ENCODE data around the gene MMEL1.

Gene MMEL1

GRCh38 chr1:2605509-2606395 is 27.1 kb downstream of the MMEL1 start:
- in situ Hi-C loops (cut with MboI; ENCODE audit: low sequenced_read_pairs), result no loop called here

GRCh38 chr1:2604844-2605508 is 27.8 kb downstream of the MMEL1 start:
- in situ Hi-C loops (cut with MboI; ENCODE audit: low sequenced_read_pairs), result no loop called here

GRCh38 chr1:2604156-2604843 is 28.5 kb downstream of the MMEL1 start:
- in situ Hi-C loops (cut with MboI; ENCODE audit: low sequenced_read_pairs), result no loop called here

GRCh38 chr1:2603521-2604155 is 29.2 kb downstream of the MMEL1 start:
- in situ Hi-C loops (cut with MboI; ENCODE audit: low sequenced_read_pairs), result no loop called here

- in situ Hi-C loops (cut with MboI; ENCODE audit: low sequenced_read_pairs), result no loop called here
These were observed 29.8 kb downstream of the MMEL1 start for GRCh38 chr1:2602866-2603520.

- in situ Hi-C loops (cut with MboI; ENCODE audit: low sequenced_read_pairs), result no loop called here
These were observed 30.4 kb downstream of the MMEL1 start for GRCh38 chr1:2602311-2602835.

GRCh38 chr1:2601721-2602303 is 31.0 kb downstream of the MMEL1 start:
- in situ Hi-C loops (cut with MboI; ENCODE audit: low sequenced_read_pairs), result no loop called here

GRCh38 chr1:2598329-2598931 is 34.4 kb downstream of the MMEL1 start:
- in situ Hi-C loops (cut with MboI; ENCODE audit: low sequenced_read_pairs), result loop anchor here (25.0 kb wide), 1 partner anchor 411 kb away; the partner anchor contains the start of gene FAAP20

- in situ Hi-C loops (cut with MboI; ENCODE audit: low sequenced_read_pairs), result loop anchor here (25.0 kb wide), 1 partner anchor 410 kb away; the partner anchor contains the start of gene FAAP20
These were observed 35.1 kb downstream of the MMEL1 start for GRCh38 chr1:2597441-2598328.

- in situ Hi-C loops (cut with MboI; ENCODE audit: low sequenced_read_pairs), result loop anchor here (25.0 kb wide), 1 partner anchor 409 kb away; the partner anchor contains the start of gene FAAP20
These were observed 36.1 kb downstream of the MMEL1 start for GRCh38 chr1:2596530-2597333.

- in situ Hi-C loops (cut with MboI; ENCODE audit: low sequenced_read_pairs), result loop anchor here (25.0 kb wide), 1 partner anchor 409 kb away; the partner anchor contains the start of gene FAAP20
These were observed 36.8 kb downstream of the MMEL1 start for GRCh38 chr1:2595812-2596529.

- in situ Hi-C loops (cut with MboI; ENCODE audit: low sequenced_read_pairs), result loop anchor here (25.0 kb wide), 1 partner anchor 408 kb away; the partner anchor contains the start of gene FAAP20
These were observed 37.5 kb downstream of the MMEL1 start for GRCh38 chr1:2595261-2595811.

- in situ Hi-C loops (cut with MboI; ENCODE audit: low sequenced_read_pairs), result loop anchor here (25.0 kb wide), 1 partner anchor 407 kb away; the partner anchor contains the start of gene FAAP20
These were observed 38.1 kb downstream of the MMEL1 start for GRCh38 chr1:2594641-2595131.

- in situ Hi-C loops (cut with MboI; ENCODE audit: low sequenced_read_pairs), result loop anchor here (25.0 kb wide), 1 partner anchor 407 kb away; the partner anchor contains the start of gene FAAP20
These were observed 38.7 kb downstream of the MMEL1 start for GRCh38 chr1:2594001-2594640.

- in situ Hi-C loops (cut with MboI; ENCODE audit: low sequenced_read_pairs), result loop anchor here (25.0 kb wide), 1 partner anchor 406 kb away; the partner anchor contains the start of gene FAAP20
These were observed 39.5 kb downstream of the MMEL1 start for GRCh38 chr1:2593251-2593878.
